ENCODE measurements around the gene LILRA2.
"Not testable (repeated sequence)": the region's sequence is repeated elsewhere in the genome, so short reads cannot be mapped to it uniquely, and the experiment has no call there.

The LILRA2 gene

GRCh38 chr19:54574051-54574450, 461 bp downstream of the LILRA2 start:
- no peak for TF ChIP-seq CTCF (IDR thresholded peaks at IDR 0.05; ENCODE audit: low read depth, low read length)
- no peak overlapping the region for H3K4me3 ChIP-seq (ENCODE audit: low read depth, low read length)

GRCh38 chr19:54574527-54575056, 1.0 kb downstream of the LILRA2 start:
- TF ChIP-seq CTCF (IDR thresholded peaks at IDR 0.05; ENCODE audit: low read depth, low read length), result no peak
- Histone ChIP-seq H3K4me3 (ENCODE audit: low read depth, low read length) (no peak overlapping the region), H3K4me1 (no peaks in the 10 kb centered on the region), H3K27me3 (no peaks in the 10 kb centered on the region; the same call in 1 of the 2 replicates), H3K9me3 (0 out of 2 replicates have a peak, but pooled peaks cover 2% of the 10 kb centered on the region), H3K36me3 (no peaks in the 10 kb centered on the region)
- no peak for DNase-seq

More at GRCh38 chr19:54574051-54574450, 461 bp downstream of the LILRA2 start:
- H3K9me3 ChIP-seq, result 0 out of 2 replicates have a peak, but pooled peaks cover 2% of the 10 kb centered on the region
- no peak for DNase-seq
- H3K27me3 ChIP-seq, result no peaks in the 10 kb centered on the region; the same call in 1 of the 2 replicates
- no peaks in the 10 kb centered on the region for H3K4me1 ChIP-seq
- H3K36me3 ChIP-seq, result no peaks in the 10 kb centered on the region

- not testable (repeated sequence) for H3K36me3 ChIP-seq; H3K4me3 ChIP-seq (ENCODE audit: low read depth, low read length); DNase-seq; H3K9me3 ChIP-seq; H3K4me1 ChIP-seq; H3K27me3 ChIP-seq
Measured at GRCh38 chr19:54575205-54575604, 1.6 kb downstream of the LILRA2 start.

- no peak overlapping the region for H3K4me3 ChIP-seq (ENCODE audit: low read depth, low read length)
- H3K36me3 ChIP-seq, result no peaks in the 10 kb centered on the region
- H3K9me3 ChIP-seq, result 0 out of 2 replicates have a peak, but pooled peaks cover 2% of the 10 kb centered on the region
- no peak for TF ChIP-seq CTCF (IDR thresholded peaks at IDR 0.05; ENCODE audit: low read depth, low read length)
- H3K27me3 ChIP-seq, result no peaks in the 10 kb centered on the region; the same call in 1 of the 2 replicates
- no peak for DNase-seq
- H3K4me1 ChIP-seq, result no peaks in the 10 kb centered on the region
Measured at GRCh38 chr19:54576411-54576976, 2.9 kb downstream of the LILRA2 start.

GRCh38 chr19:54577334-54577733, 3.7 kb downstream of the LILRA2 start:
- Histone ChIP-seq H3K36me3 (no peaks in the 10 kb centered on the region), H3K27me3 (no peaks in the 10 kb centered on the region; the same call in 1 of the 2 replicates), H3K4me1 (no peaks in the 10 kb centered on the region)

GRCh38 chr19:54578268-54578667, 4.7 kb downstream of the LILRA2 start:
- not testable (repeated sequence) for DNase-seq; H3K4me1 ChIP-seq; H3K27me3 ChIP-seq; H3K4me3 ChIP-seq (ENCODE audit: low read depth, low read length); H3K9me3 ChIP-seq; H3K36me3 ChIP-seq

More at GRCh38 chr19:54577334-54577733, 3.7 kb downstream of the LILRA2 start:
- Histone ChIP-seq H3K4me3 (ENCODE audit: low read depth, low read length) (no peak overlapping the region), H3K9me3 (0 out of 2 replicates have a peak, but pooled peaks cover 2% of the 10 kb centered on the region)
- no peak for TF ChIP-seq CTCF (IDR thresholded peaks at IDR 0.05; ENCODE audit: low read depth, low read length)
- DNase-seq, result no peak

GRCh38 chr19:54586397-54586796, 12.8 kb downstream of the LILRA2 start:
- H3K4me1 ChIP-seq, result no peaks in the 10 kb centered on the region
- H3K4me3 ChIP-seq (ENCODE audit: low read depth, low read length), result no peak overlapping the region
- H3K9me3 ChIP-seq, result no peaks in the 10 kb centered on the region
- peaks cover 2% of the 10 kb centered on the region; the same call in 1 of the 2 replicates for H3K27me3 ChIP-seq
- H3K36me3 ChIP-seq, result no peaks in the 10 kb centered on the region
- no peak for DNase-seq
- no peak for TF ChIP-seq CTCF (IDR thresholded peaks at IDR 0.05; ENCODE audit: low read depth, low read length)
